ENCODE results near the gene NF2. TPM values are rescaled to one million over a fixed set of nuclear protein-coding genes. Genes with fewer than 3 reads are reported as not detected.
"Not testable (repeated sequence)": the region's sequence is repeated elsewhere in the genome, so short reads cannot be mapped to it uniquely, and the experiment has no call there.

Gene NF2
- total RNA-seq, 2 donors from 2014 or later, result 45.7 to 51.4 TPM

DNA sequence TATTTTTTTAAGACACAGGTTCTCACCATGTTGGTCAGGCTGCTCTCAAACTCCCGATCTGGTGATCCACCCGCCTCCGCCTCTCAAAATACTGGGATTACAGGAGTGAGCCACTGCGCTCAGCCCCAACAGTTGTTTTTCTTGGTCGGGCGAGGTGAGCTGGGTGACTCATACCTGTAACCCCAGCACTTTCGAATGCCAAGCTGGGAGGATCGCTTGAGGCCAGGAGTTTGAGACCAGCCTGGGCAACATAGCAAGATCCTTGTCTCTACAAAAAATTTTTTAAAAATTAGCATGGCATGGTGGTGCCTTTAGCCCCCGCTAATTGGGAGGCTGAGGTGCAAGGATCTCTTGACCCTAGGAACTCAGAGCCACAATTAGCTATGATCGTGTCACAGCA, 7.0 kb upstream of the NF2 start:
- Mint-ChIP-seq H3K4me3 (no peak overlapping the region), H3K9me3 (peaks cover 4% of the 10 kb centered on the region), H3K36me3 (ENCODE audit: low read depth) (no peaks in the 10 kb centered on the region), H3K27me3 (ENCODE audit: insufficient read depth) (peaks cover 21% of the 10 kb centered on the region), H3K4me1 (peaks cover 3% of the 10 kb centered on the region), H3K27ac (no peak overlapping the region)
- WGBS, 2 experiments (ENCODE audit: insufficient coverage in 1 of 2, insufficient read length in 1 of 2), result 93 to 97% methylated on average over 9 to 10 of the region's 10 CpGs
- Histone ChIP-seq H3K27me3 (ENCODE audit: control insufficient read depth, insufficient read depth, low read length, poor library complexity, severe bottlenecking) (no peaks in the 10 kb centered on the region), H3K36me3 (ENCODE audit: control insufficient read depth, insufficient read depth, low read length) (no peaks in the 10 kb centered on the region), H3K4me1 (ENCODE audit: control insufficient read depth, insufficient read depth, low read length) (no peaks in the 10 kb centered on the region), H3K9ac (ENCODE audit: extremely low read depth, low read length, poor library complexity, severe bottlenecking) (no peak overlapping the region), H3K9me3 (ENCODE audit: control insufficient read depth, low read length) (no peaks in the 10 kb centered on the region), H3K4me3 (ENCODE audit: low read length) (no peak overlapping the region), H3K27ac (ENCODE audit: low read depth, low read length) (no peak overlapping the region)
- DNase-seq, result no peak
- TF ChIP-seq CTCF (conservative IDR thresholded peaks at IDR 0.05), result no peak

DNA sequence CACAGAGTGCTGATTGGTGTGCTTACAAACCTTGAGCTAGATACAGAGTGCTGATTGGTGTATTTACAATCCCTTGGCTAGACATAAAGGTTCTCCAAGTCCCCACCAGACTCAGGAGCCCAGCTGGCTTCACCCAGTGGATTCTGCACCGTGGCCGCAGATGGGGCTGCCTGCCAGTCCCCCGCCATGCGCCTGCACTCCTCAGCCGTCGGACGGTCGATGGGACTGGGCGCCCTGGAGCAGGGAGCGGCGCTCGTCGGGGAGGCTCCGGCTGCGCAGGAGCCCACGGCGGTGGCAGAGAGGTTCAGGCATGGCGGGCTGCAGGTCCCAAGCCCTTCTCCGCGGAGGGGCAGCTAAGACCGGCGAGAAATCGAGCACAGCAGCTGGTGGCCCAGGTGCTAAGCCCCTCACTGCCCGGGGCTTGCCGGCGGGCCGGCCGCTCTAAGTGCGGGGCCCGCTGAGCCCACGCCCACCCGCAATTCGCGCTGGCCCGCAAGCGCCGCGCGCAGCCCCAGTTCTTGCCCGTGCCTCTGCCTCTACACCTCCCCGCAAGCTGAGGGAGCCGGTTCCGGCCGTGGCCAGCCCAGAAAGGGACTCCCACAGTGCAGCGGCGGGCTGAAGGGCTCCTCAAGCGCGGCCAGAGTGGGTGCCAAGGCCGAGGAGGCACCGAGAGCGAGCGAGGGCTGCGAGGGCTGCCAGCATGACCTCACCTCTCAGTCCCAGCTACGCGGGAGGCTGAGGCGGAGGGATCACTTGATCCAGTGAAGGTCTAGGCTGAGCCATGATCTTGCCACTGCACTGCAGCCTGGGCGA, 5.4 kb upstream of the NF2 start:
- H3K4me1 Mint-ChIP-seq; H3K4me3 ChIP-seq (ENCODE audit: low read length): not testable (repeated sequence)

GRCh38 chr22:29598684-29599020, 4.8 kb upstream of the NF2 start:
- Mint-ChIP-seq H3K27ac (no peak overlapping the region), H3K9me3 (peaks cover 4% of the 10 kb centered on the region), H3K36me3 (ENCODE audit: low read depth) (no peaks in the 10 kb centered on the region), H3K27me3 (ENCODE audit: insufficient read depth) (peaks cover 21% of the 10 kb centered on the region), H3K4me1 (peaks cover 4% of the 10 kb centered on the region), H3K4me3 (peak overlapping the region; percentile 43)
- no peak for TF ChIP-seq CTCF (conservative IDR thresholded peaks at IDR 0.05)
- no peaks in the 10 kb centered on the region for H3K4me1 ChIP-seq (ENCODE audit: control insufficient read depth, insufficient read depth, low read length)
- H3K36me3 ChIP-seq (ENCODE audit: control insufficient read depth, insufficient read depth, low read length), result no peaks in the 10 kb centered on the region
- H3K27me3 ChIP-seq (ENCODE audit: control insufficient read depth, insufficient read depth, low read length, poor library complexity, severe bottlenecking), result no peaks in the 10 kb centered on the region
- 97 to 100% methylated on average over 1 to 3 of the region's 3 CpGs for WGBS, 2 experiments (ENCODE audit: insufficient coverage in 1 of 2, insufficient read length in 1 of 2)
- H3K4me3 ChIP-seq (ENCODE audit: low read length), result no peak overlapping the region
- no peaks in the 10 kb centered on the region for H3K9me3 ChIP-seq (ENCODE audit: control insufficient read depth, low read length)
- no peak overlapping the region for H3K9ac ChIP-seq (ENCODE audit: extremely low read depth, low read length, poor library complexity, severe bottlenecking)
- no peak overlapping the region for H3K27ac ChIP-seq (ENCODE audit: low read depth, low read length)
- DNase-seq, result no peak

More for the DNA sequence above, 5.4 kb upstream of the NF2 start:
- H3K27ac ChIP-seq (ENCODE audit: low read depth, low read length); H3K9me3 ChIP-seq (ENCODE audit: control insufficient read depth, low read length); H3K27ac Mint-ChIP-seq; H3K9me3 Mint-ChIP-seq; H3K36me3 ChIP-seq (ENCODE audit: control insufficient read depth, insufficient read depth, low read length); H3K4me1 ChIP-seq (ENCODE audit: control insufficient read depth, insufficient read depth, low read length); H3K9ac ChIP-seq (ENCODE audit: extremely low read depth, low read length, poor library complexity, severe bottlenecking); H3K36me3 Mint-ChIP-seq (ENCODE audit: low read depth); H3K27me3 ChIP-seq (ENCODE audit: control insufficient read depth, insufficient read depth, low read length, poor library complexity, severe bottlenecking): not testable (repeated sequence)
- peak; percentile 66 for DNase-seq
- 94 to 96% methylated on average over 40 to 57 of the region's 57 CpGs for WGBS, 2 experiments (ENCODE audit: insufficient coverage in 1 of 2, insufficient read length in 1 of 2)
- peak overlapping the region; percentile 43 for H3K4me3 Mint-ChIP-seq
- H3K27me3 Mint-ChIP-seq (ENCODE audit: insufficient read depth), result peaks cover 21% of the 10 kb centered on the region

DNA sequence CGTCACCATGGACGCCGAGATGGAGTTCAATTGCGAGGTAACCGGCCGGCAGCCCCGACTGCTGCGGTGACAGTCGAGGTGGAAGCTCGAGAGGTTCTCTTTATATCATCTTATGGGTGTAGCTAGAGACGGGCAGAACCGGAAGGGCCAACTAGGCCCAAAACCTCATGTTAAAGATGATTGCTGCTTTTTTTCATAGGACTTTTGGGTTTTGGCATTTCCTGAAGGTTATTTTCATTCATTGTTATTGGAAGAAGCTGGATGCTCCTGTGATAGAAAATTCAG, 585 bp downstream of the NF2 start:
- no peaks in the 10 kb centered on the region for H3K27me3 ChIP-seq (ENCODE audit: control insufficient read depth, insufficient read depth, low read length, poor library complexity, severe bottlenecking)
- H3K9ac ChIP-seq (ENCODE audit: extremely low read depth, low read length, poor library complexity, severe bottlenecking), result peak overlapping the region; percentile 78
- H3K4me1 Mint-ChIP-seq, result peaks cover 12% of the 10 kb centered on the region
- peak overlapping the region; percentile 69 for H3K4me3 Mint-ChIP-seq
- TF ChIP-seq CTCF (conservative IDR thresholded peaks at IDR 0.05), result no peak
- H3K36me3 Mint-ChIP-seq (ENCODE audit: low read depth), result peaks cover 10% of the 10 kb centered on the region
- WGBS, 2 experiments (ENCODE audit: insufficient coverage in 1 of 2, insufficient read length in 1 of 2), result 0% methylated on average over 8 to 12 of the region's 12 CpGs
- H3K27ac Mint-ChIP-seq, result peak overlapping the region; percentile 71
- H3K27ac ChIP-seq (ENCODE audit: low read depth, low read length), result peak overlapping the region; percentile 48
- peaks cover 8% of the 10 kb centered on the region for H3K36me3 ChIP-seq (ENCODE audit: control insufficient read depth, insufficient read depth, low read length)
- no peaks in the 10 kb centered on the region for H3K9me3 ChIP-seq (ENCODE audit: control insufficient read depth, low read length)
- peaks cover 4% of the 10 kb centered on the region for H3K4me1 ChIP-seq (ENCODE audit: control insufficient read depth, insufficient read depth, low read length)
- H3K4me3 ChIP-seq (ENCODE audit: low read length), result peak overlapping the region; percentile 85
- no peak for DNase-seq
- no peaks in the 10 kb centered on the region for H3K9me3 Mint-ChIP-seq
- H3K27me3 Mint-ChIP-seq (ENCODE audit: insufficient read depth), result peaks cover 2% of the 10 kb centered on the region
